Astrocyte (in vitro differentiated cells and primary cell): ENCODE measurements around the gene SUSD4. TPM values are rescaled to one million over a fixed set of nuclear protein-coding genes. Genes with fewer than 3 reads are reported as not detected.

Experiments
- DNase-seq: peaks from one replicate; pipeline ENCODE4 v3.0.0-alpha.2; 2010; ENCODE audit warnings: low read depth
- FAIRE-seq: peaks from 2 replicates; lab custom pipeline; 2011; peaks lifted over from hg19 to GRCh38; lab: Jason Lieb, UNC
- H2AFZ ChIP-seq: 2 replicates; pipeline ENCODE4 v1.6.0; 2012; ENCODE audit warnings: low read depth, low read length, inconsistent platforms
- H3K27ac ChIP-seq: 2 replicates; pipeline ENCODE4 v1.5.1; 2011; ENCODE audit warnings: low read depth, low read length, inconsistent platforms
- H3K27me3 ChIP-seq: 2 replicates; pipeline ENCODE4 v1.6.0; 2011; ENCODE audit warnings: low read length, inconsistent platforms; ENCODE audit not compliant: insufficient read depth
- H3K36me3 ChIP-seq: 2 replicates; pipeline ENCODE4 v1.5.1; 2011; ENCODE audit warnings: low read length, inconsistent platforms; ENCODE audit not compliant: insufficient read depth
- H3K4me1 ChIP-seq: 2 replicates; pipeline ENCODE4 v1.5.1; 2011; ENCODE audit warnings: low read length, inconsistent platforms; ENCODE audit not compliant: insufficient read depth
- H3K4me2 ChIP-seq: 2 replicates; pipeline ENCODE4 v1.6.0; 2012; ENCODE audit warnings: low read length, inconsistent platforms
- H3K4me3 ChIP-seq: 2 replicates; pipeline ENCODE4 v1.5.1; 2011; ENCODE audit warnings: low read depth, mild to moderate bottlenecking, low read length, inconsistent platforms; ENCODE audit not compliant: insufficient read depth
- H3K79me2 ChIP-seq: 2 replicates; pipeline ENCODE4 v1.6.0; 2012; ENCODE audit warnings: mild to moderate bottlenecking, low read length, inconsistent platforms; ENCODE audit not compliant: insufficient read depth
- H3K9ac ChIP-seq: 2 replicates; pipeline ENCODE4 v1.6.0; 2012; ENCODE audit warnings: mild to moderate bottlenecking, low read length, inconsistent platforms
- H3K9me3 ChIP-seq: 2 replicates; pipeline ENCODE4 v1.5.1; 2012; ENCODE audit warnings: low read depth, mild to moderate bottlenecking, low read length, inconsistent platforms; ENCODE audit not compliant: insufficient read depth
- H4K20me1 ChIP-seq: 2 replicates; pipeline ENCODE4 v1.6.0; 2012; ENCODE audit warnings: low read length, inconsistent platforms; ENCODE audit not compliant: insufficient read depth
- H3K27ac Mint-ChIP-seq: one replicate; pipeline ENCODE4 v1.8.0; 2021; ENCODE audit warnings: mild to moderate bottlenecking, mixed read lengths; ENCODE audit not compliant: unreplicated experiment
- H3K27me3 Mint-ChIP-seq: one replicate; pipeline ENCODE4 v1.8.0; 2021; ENCODE audit warnings: low read depth, mixed read lengths; ENCODE audit not compliant: unreplicated experiment
- H3K36me3 Mint-ChIP-seq: one replicate; pipeline ENCODE4 v1.8.0; 2021; ENCODE audit warnings: low read depth, mixed read lengths; ENCODE audit not compliant: unreplicated experiment
- H3K4me1 Mint-ChIP-seq: one replicate; pipeline ENCODE4 v1.8.0; 2021; ENCODE audit warnings: low read depth, mixed read lengths; ENCODE audit not compliant: unreplicated experiment
- H3K4me3 Mint-ChIP-seq: one replicate; pipeline ENCODE4 v1.8.0; 2021; ENCODE audit warnings: mild to moderate bottlenecking, moderate library complexity, mixed read lengths; ENCODE audit not compliant: unreplicated experiment
- H3K9me3 Mint-ChIP-seq: one replicate; pipeline ENCODE4 v1.8.0; 2021; ENCODE audit warnings: mild to moderate bottlenecking, mixed read lengths; ENCODE audit not compliant: unreplicated experiment
- CTCF ChIP-seq: IDR thresholded peaks from 2 replicates; pipeline ENCODE4 v1.5.1; 2011; ENCODE audit warnings: low read depth, mild to moderate bottlenecking, inconsistent platforms, low read length, moderate library complexity; ENCODE audit not compliant: insufficient read depth
- EZH2 ChIP-seq: IDR thresholded peaks from 2 replicates; pipeline ENCODE4 v1.6.1; 2012; ENCODE audit warnings: mild to moderate bottlenecking, low read length, inconsistent platforms; ENCODE audit not compliant: insufficient read depth
- total RNA-seq: library from RNA; stranded (reverse); gene quantifications from 2 replicates; pipeline ENCODE4 v1.2.1, GENCODE V29; 2021

Gene SUSD4
- total RNA-seq, 1 donor from 2014 or later, result 9.2 TPM

- H3K27me3 Mint-ChIP-seq, result peaks cover 9% of the 10 kb centered on the region
- no peak overlapping the region for H3K4me3 ChIP-seq
- no peak overlapping the region for H3K27ac ChIP-seq
- no peaks in the 10 kb centered on the region for H3K79me2 ChIP-seq
- H3K4me1 ChIP-seq, result no peaks in the 10 kb centered on the region
- peaks cover 6% of the 10 kb centered on the region for H3K36me3 Mint-ChIP-seq
- H2AFZ ChIP-seq, result no peak overlapping the region
- no peak for FAIRE-seq
- no peaks in the 10 kb centered on the region for H3K27me3 ChIP-seq
- peaks cover 13% of the 10 kb centered on the region for H3K4me1 Mint-ChIP-seq
- H3K9ac ChIP-seq, result no peak overlapping the region
- H3K27ac Mint-ChIP-seq, result no peak overlapping the region
- TF ChIP-seq EZH2 (no peak), CTCF (no peak)
- H4K20me1 ChIP-seq, result no peaks in the 10 kb centered on the region
- no peak for DNase-seq
- no peaks in the 10 kb centered on the region for H3K9me3 ChIP-seq
- H3K4me3 Mint-ChIP-seq, result no peak overlapping the region
- H3K4me2 ChIP-seq, result no peak overlapping the region
- H3K36me3 ChIP-seq, result no peaks in the 10 kb centered on the region
- H3K9me3 Mint-ChIP-seq, result peaks cover 4% of the 10 kb centered on the region
Measured at GRCh38 chr1:223242971-223243370, 121.0 kb downstream of the SUSD4 start.

- DNase-seq, result no peak
- Histone ChIP-seq H3K4me3 (no peak overlapping the region), H3K9me3 (no peaks in the 10 kb centered on the region), H3K4me1 (no peaks in the 10 kb centered on the region), H3K27ac (no peak overlapping the region), H3K4me2 (no peak overlapping the region), H2AFZ (no peak overlapping the region), H3K27me3 (no peaks in the 10 kb centered on the region), H3K36me3 (no peaks in the 10 kb centered on the region), H3K79me2 (no peaks in the 10 kb centered on the region), H4K20me1 (no peaks in the 10 kb centered on the region), H3K9ac (no peak overlapping the region)
- Mint-ChIP-seq H3K9me3 (peaks cover 4% of the 10 kb centered on the region), H3K27ac (no peak overlapping the region), H3K4me1 (peaks cover 13% of the 10 kb centered on the region), H3K27me3 (peaks cover 9% of the 10 kb centered on the region), H3K4me3 (no peak overlapping the region), H3K36me3 (peaks cover 6% of the 10 kb centered on the region)
- TF ChIP-seq EZH2 (no peak), CTCF (no peak)
- no peak for FAIRE-seq
Measured at GRCh38 chr1:223242382-223242955, 121.5 kb downstream of the SUSD4 start.

GRCh38 chr1:223240122-223240521 lies 123.9 kb downstream of the SUSD4 start:
- Histone ChIP-seq H3K4me1 (no peaks in the 10 kb centered on the region), H3K27ac (no peak overlapping the region), H2AFZ (no peak overlapping the region), H3K4me3 (no peak overlapping the region), H3K9me3 (no peaks in the 10 kb centered on the region), H3K79me2 (no peaks in the 10 kb centered on the region), H3K36me3 (no peaks in the 10 kb centered on the region), H3K27me3 (no peaks in the 10 kb centered on the region), H3K4me2 (no peak overlapping the region), H3K9ac (no peak overlapping the region), H4K20me1 (no peaks in the 10 kb centered on the region)
- no peak for DNase-seq
- H3K36me3 Mint-ChIP-seq, result peaks cover 3% of the 10 kb centered on the region
- H3K9me3 Mint-ChIP-seq, result peaks cover 6% of the 10 kb centered on the region
- peaks cover 13% of the 10 kb centered on the region for H3K4me1 Mint-ChIP-seq
- FAIRE-seq, result no peak
- H3K4me3 Mint-ChIP-seq, result no peak overlapping the region
- TF ChIP-seq EZH2 (no peak), CTCF (no peak)
- H3K27me3 Mint-ChIP-seq, result no peaks in the 10 kb centered on the region
- H3K27ac Mint-ChIP-seq, result no peak overlapping the region
